Measurements from ENCODE around the gene LTBP1. TPM values are rescaled to one million over a fixed set of nuclear protein-coding genes. Genes with fewer than 3 reads are reported as not detected.
"Not testable (repeated sequence)": the region's sequence is repeated elsewhere in the genome, so short reads cannot be mapped to it uniquely, and the experiment has no call there.

The LTBP1 gene
- total RNA-seq, 2 donors from 2014 or later = 25.9 to 99.8 TPM

- no peaks in the 10 kb centered on the region for H3K27me3 ChIP-seq (replicated peaks; ENCODE audit: insufficient read depth)
- intact Hi-C loops (cut with DNase I) = no loop called here
- H3K9me3 ChIP-seq = no peaks in the 10 kb centered on the region
- TF ChIP-seq POLR2A (IDR thresholded peaks at IDR 0.05) (no peak), CTCF (IDR thresholded peaks at IDR 0.05) (no peak), POLR2AphosphoS5 (IDR thresholded peaks at IDR 0.05) (no peak)
- no peak overlapping the region for H3K27ac ChIP-seq
- H3K36me3 ChIP-seq = no peaks in the 10 kb centered on the region
- H3K4me3 ChIP-seq = no peak overlapping the region
- 71% methylated on average over 3 of the region's 3 CpGs for WGBS
- no peaks in the 10 kb centered on the region for H3K4me1 ChIP-seq (replicated peaks)
- no peak for DNase-seq (ENCODE audit: low spot score)
These were observed 17.2 kb downstream of the LTBP1 start for GRCh38 chr2:32963941-32964340.

- H3K4me3 ChIP-seq = no peak overlapping the region
- no peaks in the 10 kb centered on the region for H3K9me3 ChIP-seq
- no peak for DNase-seq (ENCODE audit: low spot score)
- WGBS = 44% methylated on average over 2 of the region's 2 CpGs
- H3K27me3 ChIP-seq (replicated peaks; ENCODE audit: insufficient read depth) = no peaks in the 10 kb centered on the region
- H3K27ac ChIP-seq = no peak overlapping the region
- TF ChIP-seq POLR2A (IDR thresholded peaks at IDR 0.05) = no peak
- TF ChIP-seq CTCF (IDR thresholded peaks at IDR 0.05) = no peak
- no peak for TF ChIP-seq POLR2AphosphoS5 (IDR thresholded peaks at IDR 0.05)
- no peaks in the 10 kb centered on the region for H3K36me3 ChIP-seq
- no peaks in the 10 kb centered on the region for H3K4me1 ChIP-seq (replicated peaks)
- intact Hi-C loops (cut with DNase I) = no loop called here
These were observed 18.9 kb downstream of the LTBP1 start for GRCh38 chr2:32965523-32966171.

GRCh38 chr2:32969444-32970162 lies 22.9 kb downstream of the LTBP1 start:
- H3K36me3 ChIP-seq = no peaks in the 10 kb centered on the region
- no peaks in the 10 kb centered on the region for H3K9me3 ChIP-seq
- no peak for DNase-seq (ENCODE audit: low spot score)
- TF ChIP-seq POLR2AphosphoS5 (IDR thresholded peaks at IDR 0.05) (no peak), CTCF (IDR thresholded peaks at IDR 0.05) (no peak)
- 94% methylated on average over 2 of the region's 2 CpGs for WGBS
- H3K27ac ChIP-seq = no peak overlapping the region
- intact Hi-C loops (cut with DNase I) = no loop called here
- H3K4me1 ChIP-seq (replicated peaks) = no peaks in the 10 kb centered on the region
- no peaks in the 10 kb centered on the region for H3K27me3 ChIP-seq (replicated peaks; ENCODE audit: insufficient read depth)
- no peak overlapping the region for H3K4me3 ChIP-seq

GRCh38 chr2:32973772-32974171 lies 27.0 kb downstream of the LTBP1 start:
- H3K9me3 ChIP-seq; intact Hi-C loops (cut with DNase I); H3K27ac ChIP-seq; DNase-seq (ENCODE audit: low spot score); H3K4me3 ChIP-seq; H3K27me3 ChIP-seq (replicated peaks; ENCODE audit: insufficient read depth); H3K4me1 ChIP-seq (replicated peaks); H3K36me3 ChIP-seq: not testable (repeated sequence)
- WGBS = 96% methylated on average over 1 of the region's 1 CpG

GRCh38 chr2:32976409-32977063 lies 29.8 kb downstream of the LTBP1 start:
- no peak for DNase-seq (ENCODE audit: low spot score)

More at GRCh38 chr2:32976409-32977063, 29.8 kb downstream of the LTBP1 start:
- Histone ChIP-seq H3K4me1 (replicated peaks) (no peaks in the 10 kb centered on the region), H3K27me3 (replicated peaks; ENCODE audit: insufficient read depth) (no peaks in the 10 kb centered on the region), H3K4me3 (no peak overlapping the region), H3K9me3 (no peaks in the 10 kb centered on the region), H3K27ac (no peak overlapping the region), H3K36me3 (no peaks in the 10 kb centered on the region)
- 85% methylated on average over 6 of the region's 6 CpGs for WGBS
- TF ChIP-seq POLR2AphosphoS5 (IDR thresholded peaks at IDR 0.05) = no peak
- no peak for TF ChIP-seq CTCF (IDR thresholded peaks at IDR 0.05)
- intact Hi-C loops (cut with DNase I) = no loop called here
